GM12878 (cell line): ENCODE results near the gene ING3. TPM values are rescaled to one million over a fixed set of nuclear protein-coding genes. Genes with fewer than 3 reads are reported as not detected.
A peak's percentile ranks its signal among the peaks of the same experiment; 100 is the strongest.

Experiments used
- ATAC-seq: fragments of 200-7000 bp; cut with Tn5 transposase; 3 replicates; pipeline ENCODE4 v1.9.1; 2020; ENCODE audit warnings: mild to moderate bottlenecking, moderate library complexity
- BruUV-seq: library from RNA; stranded (reverse); fragments of 400-500 nt; replicated peaks from 2 replicates; lab custom pipeline; 2021; lab: Mats Ljungman, UMichigan
- CTCF ChIA-PET: fragments of 300-600 bp; sonication (Branson Sonifier 250); formaldehyde crosslinking; extraction: SDS; loops from one replicate; lab custom pipeline; 2021; ENCODE audit warnings: inconsistent platforms; lab: Yijun Ruan, JAX
- POLR2A ChIA-PET: fragments of 350-600 bp; formaldehyde crosslinking; extraction: SDS; loops from one replicate; lab custom pipeline; 2021; ENCODE audit warnings: inconsistent platforms; lab: Charles Lee
- RAD21 ChIA-PET: fragments of 300-600 bp; sonication (Branson Sonifier 250); formaldehyde crosslinking; loops from one replicate; lab custom pipeline; 2023; ENCODE audit warnings: antibody characterized with exemption; ENCODE audit not compliant: unreplicated experiment; lab: Charles Lee
- SMC1A ChIA-PET: fragments of 300-600 bp; sonication (Branson Sonifier 250); formaldehyde crosslinking; loops from one replicate; lab custom pipeline; 2023; ENCODE audit not compliant: unreplicated experiment, uncharacterized antibody; lab: Charles Lee
- DNase-seq: peaks from one replicate; pipeline ENCODE4 v3.0.0-alpha.2; 2011; ENCODE audit warnings: low read depth, low spot score
- FAIRE-seq: peaks from 3 replicates; lab custom pipeline; 2011; peaks lifted over from hg19 to GRCh38; lab: Jason Lieb, UNC
- H2AFZ ChIP-seq: 2 replicates; pipeline ENCODE4 v1.6.0; 2011; ENCODE audit warnings: low read depth, low read length, control low read depth; ENCODE audit not compliant: control insufficient read depth
- H3K27ac ChIP-seq: 2 replicates; pipeline ENCODE4 v1.5.1; 2011; ENCODE audit warnings: control low read depth; ENCODE audit not compliant: control insufficient read depth, insufficient read depth
- H3K27me3 ChIP-seq, 2 experiments: replicated peaks in 1 of 2; 2 replicates each; pipeline versions ENCODE4 v1.6.0 to v1.6.1; 2011; ENCODE audit warnings: low read length in 1 of 2; ENCODE audit not compliant: control insufficient read depth in 2 of 2, insufficient read depth in 2 of 2
- H3K36me3 ChIP-seq, 2 experiments: 2 replicates each; pipeline ENCODE4 v1.5.1; 2011; ENCODE audit warnings: low read length in 1 of 2; ENCODE audit not compliant: control insufficient read depth in 2 of 2, insufficient read depth in 2 of 2
- H3K4me1 ChIP-seq: 2 replicates; pipeline ENCODE4 v1.6.1; 2011; ENCODE audit warnings: mild to moderate bottlenecking, low read length, moderate library complexity, mixed read lengths; ENCODE audit not compliant: control insufficient read depth, insufficient read depth
- H3K4me2 ChIP-seq: 2 replicates; pipeline ENCODE4 v1.6.0; 2011; ENCODE audit warnings: control low read depth; ENCODE audit not compliant: control insufficient read depth, insufficient read depth
- H3K4me3 ChIP-seq: fragments of 200-600 bp; sonication (generic); 2 replicates; pipeline ENCODE4 v1.5.1; 2016
- H3K79me2 ChIP-seq: 2 replicates; pipeline ENCODE4 v1.6.0; 2011; ENCODE audit warnings: low read length; ENCODE audit not compliant: control insufficient read depth, insufficient read depth
- H3K9ac ChIP-seq: 2 replicates; pipeline ENCODE4 v1.8.0; 2011; ENCODE audit warnings: low read length, control low read depth, mixed read lengths; ENCODE audit not compliant: control insufficient read depth, insufficient read depth
- H3K9me3 ChIP-seq: replicated peaks from 3 replicates; pipeline ENCODE4 v1.5.1; 2011; ENCODE audit warnings: mild to moderate bottlenecking, low read length; ENCODE audit not compliant: control insufficient read depth, insufficient read depth
- H4K20me1 ChIP-seq: 2 replicates; pipeline ENCODE4 v1.6.0; 2011; ENCODE audit not compliant: control insufficient read depth, insufficient read depth
- BCL11A ChIP-seq: IDR thresholded peaks from 2 replicates; pipeline ENCODE4 v1.6.1; 2011; ENCODE audit warnings: low read depth, low read length
- PAX5 ChIP-seq: IDR thresholded peaks from 2 replicates; pipeline ENCODE4 v1.6.1; 2011; ENCODE audit warnings: low read depth, low read length, borderline replicate concordance
- SUPT20H ChIP-seq: IDR thresholded peaks from 2 replicates; pipeline ENCODE4 v1.6.1; 2011; ENCODE audit warnings: low read depth, mild to moderate bottlenecking, low read length, moderate library complexity, borderline replicate concordance; ENCODE audit not compliant: control insufficient read depth
- TARDBP ChIP-seq: IDR thresholded peaks from 2 replicates; pipeline ENCODE4 v1.6.1; 2016; ENCODE audit warnings: borderline replicate concordance
- WGBS: methylation state at CpG from one replicate; pipeline ENCODE4 v1.1.6; 2016; ENCODE audit warnings: low lambda C conversion rate; ENCODE audit not compliant: insufficient replicate concordance, insufficient coverage; ENCODE audit errors: missing lambda C conversion rate; 5-methylcytosine and 5-hydroxymethylcytosine counted together
- in situ Hi-C: fragments of 300-500 bp; cut with MboI; formaldehyde crosslinking; loops from 9 replicates; pipeline ENCODE4 v1.14.3; 2018; ENCODE audit warnings: mixed read lengths
- intact Hi-C: fragments of 100-400 bp; cut with micrococcal nuclease; formaldehyde crosslinking; loops from one replicate; pipeline ENCODE4 v1.14.2; 2022; ENCODE audit not compliant: unreplicated experiment
- polyA plus RNA-seq, 11 experiments: library from polyadenylated mRNA; depleted of rRNA in 4 of 11; unstranded in 6 of 11; stranded (reverse) in 5 of 11; fragments of >200 nt; fragmentation: Nextera tagmentation in 4 of 11; fragmentation: Illumina TruSeq in 1 of 11; extraction: Ambion mirVana in 4 of 11; extraction: Trizol in 1 of 11; gene quantifications; 1 replicate in 1 of 11; 2 replicates in 10 of 11; pipeline versions ENCODE4 v1.2.1 to v1.2.3, GENCODE V29; 2011 to 2016; ENCODE audit warnings: inconsistent platforms in 2 of 11, missing spikeins in 2 of 11, low read depth in 1 of 11
- total RNA-seq, 4 experiments: library from RNA; depleted of rRNA in 3 of 4; stranded (reverse); fragments of >200 nt in 3 of 4; fragmentation: Illumina TruSeq in 1 of 4; extraction: Trizol in 1 of 4; gene quantifications; 2 replicates each; pipeline versions ENCODE4 v1.2.1 to v1.2.3, GENCODE V29; 2013 to 2021

Gene ING3
- total and polyA plus RNA-seq, 10 of the 15 experiments (the other 5 are each of a cell fraction or from before 2014, with no cell fraction given) = 12.1 to 60.8 (median 28.8) TPM

GRCh38 chr7:120989257-120990220 is 39.0 kb downstream of the ING3 start:
- ChIA-PET RAD21 (interaction anchor here (0.7 to 6.4 kb wide), 7 partner anchors 51 to 197 kb away, joined by 3 to 41 read pairs (median 3); no protein-coding TSS in a partner anchor), POLR2A (interaction anchor here (0.7 kb wide), 1 partner anchor 10 kb away, joined by 3 read pairs; no protein-coding TSS in a partner anchor)
- intact Hi-C loops = loop anchor here (5.0 to 10.0 kb wide), 3 partner anchors 118 to 1005 kb away; no protein-coding TSS in a partner anchor
- H2AFZ ChIP-seq = no peak overlapping the region
- H3K9me3 ChIP-seq = no peaks in the 10 kb centered on the region
- FAIRE-seq = no peak
- H3K27ac ChIP-seq = no peak overlapping the region
- TF ChIP-seq PAX5 (peak; percentile 78), TARDBP (no peak), BCL11A (no peak), SUPT20H (no peak)
- TF ChIP-seq, all 136 proteins: peak for 1
- Histone ChIP-seq H3K27me3 (peaks cover 0 to 15% of the 10 kb centered on the region in 2 experiments), H3K36me3 (no peaks in the 10 kb centered on the region), H4K20me1 (no peaks in the 10 kb centered on the region), H3K4me2 (no peak overlapping the region), H3K79me2 (no peaks in the 10 kb centered on the region), H3K4me1 (peaks cover 21% of the 10 kb centered on the region), H3K9ac (no peak overlapping the region), H3K4me3 (no peak overlapping the region)
- 10% methylated on average over 15 of the region's 15 CpGs for WGBS
- ATAC-seq (no peak), DNase-seq (no peak)
- ChIA-PET SMC1A (interaction anchor here (0.7 to 6.7 kb wide), 13 partner anchors 11 to 1005 kb away, joined by 3 to 40 read pairs (median 4); no protein-coding TSS in a partner anchor), CTCF (interaction anchor here (0.7 to 8.1 kb wide), 19 partner anchors 8 to 1263 kb away, joined by 3 to 111 read pairs (median 5); no protein-coding TSS in a partner anchor)
- in situ Hi-C loops = loop anchor here (5.0 kb wide), 1 partner anchor 113 kb away; no protein-coding TSS in a partner anchor
- no TSS peak for BruUV-seq
